HAP-1 (cell line): ENCODE data around the gene UCP1.

Experiments used
- DNase-seq, 2 experiments: peaks; one replicate each; pipeline ENCODE4 v3.0.0-alpha.2; 2016 to 2020; ENCODE audit warnings: low spot score in 2 of 2
- H3K27me3 ChIP-seq: fragments of 250-450 bp; sonication (Bioruptor Pico); 2 replicates; pipeline ENCODE4 v1.5.1; 2020; ENCODE audit warnings: low read depth, mild to moderate bottlenecking, moderate library complexity
- H3K36me3 ChIP-seq: fragments of 250-450 bp; sonication (Bioruptor Pico); replicated peaks from 2 replicates; pipeline ENCODE4 v1.5.1; 2020; ENCODE audit warnings: mild to moderate bottlenecking
- H3K4me1 ChIP-seq: fragments of 250-450 bp; sonication (Bioruptor Pico); 2 replicates; pipeline ENCODE4 v1.5.1; 2020; ENCODE audit warnings: mild to moderate bottlenecking
- H3K4me3 ChIP-seq: fragments of 250-450 bp; sonication (Bioruptor Pico); 2 replicates; pipeline ENCODE4 v1.5.1; 2020; ENCODE audit warnings: mild to moderate bottlenecking, moderate library complexity
- H3K9me3 ChIP-seq: fragments of 250-450 bp; sonication (Bioruptor Pico); 2 replicates; pipeline ENCODE4 v1.5.1; 2020; ENCODE audit warnings: mild to moderate bottlenecking, moderate library complexity
- in situ Hi-C: fragments of 300-500 bp; cut with MboI; formaldehyde crosslinking; loops from 3 replicates; pipeline ENCODE4 v1.14.3; 2020; ENCODE audit warnings: low sequenced_read_pairs, inconsistent platforms, mixed read lengths

Gene UCP1, protein sequence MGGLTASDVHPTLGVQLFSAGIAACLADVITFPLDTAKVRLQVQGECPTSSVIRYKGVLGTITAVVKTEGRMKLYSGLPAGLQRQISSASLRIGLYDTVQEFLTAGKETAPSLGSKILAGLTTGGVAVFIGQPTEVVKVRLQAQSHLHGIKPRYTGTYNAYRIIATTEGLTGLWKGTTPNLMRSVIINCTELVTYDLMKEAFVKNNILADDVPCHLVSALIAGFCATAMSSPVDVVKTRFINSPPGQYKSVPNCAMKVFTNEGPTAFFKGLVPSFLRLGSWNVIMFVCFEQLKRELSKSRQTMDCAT

GRCh38 chr4:140568507-140569306 lies at the start of gene UCP1:
UCP1 (minus strand) TSS chr4:140568961; CDS start chr4:140568729, 232 bp downstream.
- Histone ChIP-seq H3K9me3 (no peaks in the 10 kb centered on the region), H3K4me3 (peak within 1 kb of the TSS; percentile 41), H3K4me1 (peaks cover 10% of the 10 kb centered on the region), H3K27me3 (0 out of 2 replicates have a peak, but pooled peaks cover 4% of the 10 kb centered on the region), H3K36me3 (no peaks in the 10 kb centered on the region)
- in situ Hi-C loops = no loop called here
- peak; percentile 23 to 80 for DNase-seq

DNA sequence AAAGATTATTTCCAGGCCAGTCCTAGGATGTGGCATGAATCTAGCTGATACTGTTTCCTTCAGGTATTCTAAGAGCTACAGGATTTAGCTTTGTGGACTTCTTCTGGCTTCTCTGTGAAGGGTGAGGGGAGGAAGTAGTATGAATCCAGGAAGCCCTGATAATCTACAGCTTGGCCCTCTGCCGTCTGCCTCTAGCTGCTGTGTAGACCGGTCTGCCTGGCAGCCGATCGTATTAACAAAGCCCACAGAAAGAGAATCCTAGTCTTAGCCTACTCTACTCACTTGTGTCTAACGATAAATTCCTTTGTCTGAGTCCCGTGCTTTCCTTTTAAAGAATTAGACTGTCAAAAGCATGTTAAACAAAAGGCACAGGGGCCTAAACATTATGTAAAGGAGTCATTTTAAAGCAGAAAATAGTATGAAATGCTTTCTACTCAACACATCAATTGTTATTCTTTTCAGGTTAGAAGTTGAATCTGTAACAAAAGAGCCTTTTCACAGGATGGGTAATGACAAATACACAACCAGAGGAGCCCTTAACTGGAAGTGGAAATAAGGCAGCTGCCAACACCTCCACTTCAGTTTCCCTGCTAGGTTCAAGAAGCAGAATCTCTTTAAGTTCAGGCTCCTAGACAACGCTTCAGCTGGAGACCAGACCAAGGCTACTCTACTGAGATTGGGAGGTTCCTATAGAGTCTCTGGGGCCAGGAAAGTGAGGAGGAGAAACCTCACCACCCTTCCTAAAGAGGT lies 48.9 kb upstream of the UCP1 start:
- in situ Hi-C loops = loop anchor here (5.0 to 25.0 kb wide), 2 partner anchors 255 to 580 kb away; no protein-coding TSS in a partner anchor
- no peaks in the 10 kb centered on the region for H3K27me3 ChIP-seq
- H3K36me3 ChIP-seq = no peaks in the 10 kb centered on the region
- H3K4me1 ChIP-seq = peaks cover 30% of the 10 kb centered on the region
- H3K4me3 ChIP-seq = no peak overlapping the region
- H3K9me3 ChIP-seq = no peaks in the 10 kb centered on the region
- peak; percentile 79 to 98 for DNase-seq

- Histone ChIP-seq H3K9me3 (no peaks in the 10 kb centered on the region), H3K36me3 (no peaks in the 10 kb centered on the region), H3K4me1 (peaks cover 30% of the 10 kb centered on the region), H3K27me3 (no peaks in the 10 kb centered on the region), H3K4me3 (no peak overlapping the region)
- in situ Hi-C loops = loop anchor here (5.0 to 25.0 kb wide), 2 partner anchors 253 to 578 kb away; no protein-coding TSS in a partner anchor
- DNase-seq = no peak
Measured at GRCh38 chr4:140615451-140615850, 46.7 kb upstream of the UCP1 start.

DNA sequence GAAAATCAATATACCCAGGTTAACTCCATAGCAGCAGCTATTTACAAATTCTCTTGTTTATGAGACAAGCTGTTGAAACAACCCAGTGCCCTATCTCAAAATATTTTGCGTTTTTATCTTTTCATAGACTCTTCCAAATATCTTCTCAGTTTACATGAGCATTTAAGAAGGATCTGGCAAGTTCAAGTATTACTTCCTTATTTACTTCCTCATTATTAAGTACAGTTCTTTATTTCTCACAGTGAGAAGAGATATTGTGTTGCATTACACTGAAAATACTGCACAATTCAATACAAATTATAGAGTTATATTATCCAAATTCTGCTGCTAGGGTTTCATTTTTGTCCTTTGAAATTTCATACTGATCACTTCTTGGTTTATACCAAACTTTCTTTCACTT lies 43.6 kb upstream of the UCP1 start:
- H3K4me3 ChIP-seq = no peak overlapping the region
- in situ Hi-C loops = loop anchor here (25.0 kb wide), 1 partner anchor 575 kb away; no protein-coding TSS in a partner anchor

GRCh38 chr4:140611854-140612253 lies 43.1 kb upstream of the UCP1 start:
- Histone ChIP-seq H3K9me3 (no peaks in the 10 kb centered on the region), H3K4me3 (no peak overlapping the region), H3K36me3 (no peaks in the 10 kb centered on the region), H3K27me3 (no peaks in the 10 kb centered on the region), H3K4me1 (peaks cover 4% of the 10 kb centered on the region)
- in situ Hi-C loops = loop anchor here (25.0 kb wide), 1 partner anchor 575 kb away; no protein-coding TSS in a partner anchor
- no peak for DNase-seq

More for the DNA sequence above, 43.6 kb upstream of the UCP1 start:
- Histone ChIP-seq H3K9me3 (no peaks in the 10 kb centered on the region), H3K27me3 (no peaks in the 10 kb centered on the region), H3K36me3 (no peaks in the 10 kb centered on the region), H3K4me1 (peaks cover 9% of the 10 kb centered on the region)
- no peak for DNase-seq

- in situ Hi-C loops = loop anchor here (25.0 kb wide), 1 partner anchor 572 kb away; no protein-coding TSS in a partner anchor
- no peaks in the 10 kb centered on the region for H3K27me3 ChIP-seq
- H3K36me3 ChIP-seq = no peaks in the 10 kb centered on the region
- no peak overlapping the region for H3K4me3 ChIP-seq
- DNase-seq = peak; percentile 53 to 79
- peaks cover 3% of the 10 kb centered on the region; the same call in 1 of the 2 replicates for H3K4me1 ChIP-seq
- no peaks in the 10 kb centered on the region for H3K9me3 ChIP-seq
Measured at GRCh38 chr4:140609548-140610425, 41.0 kb upstream of the UCP1 start.

DNA sequence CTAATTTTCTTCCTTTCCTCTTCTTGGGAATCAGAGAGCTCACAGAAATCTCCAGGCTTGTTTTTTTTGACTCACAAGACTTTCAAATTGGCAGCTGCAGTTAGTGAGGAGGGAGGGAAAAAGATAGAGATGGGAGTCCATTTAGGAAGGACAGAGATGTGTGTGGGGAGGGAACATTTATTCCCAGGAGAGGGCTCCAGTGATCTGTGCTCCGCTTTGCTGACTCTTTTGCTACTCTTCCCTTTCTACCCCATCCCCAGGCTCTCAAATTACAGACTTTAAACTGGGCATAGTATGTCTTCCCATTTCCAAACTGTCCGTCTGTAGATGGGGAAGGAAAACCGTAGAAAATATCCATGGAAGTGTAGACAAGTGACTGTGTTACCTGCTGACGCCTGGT lies 39.1 kb upstream of the UCP1 start:
- no peaks in the 10 kb centered on the region for H3K36me3 ChIP-seq
- H3K4me1 ChIP-seq = peaks cover 3% of the 10 kb centered on the region; the same call in 1 of the 2 replicates
- no peaks in the 10 kb centered on the region for H3K27me3 ChIP-seq
- in situ Hi-C loops = loop anchor here (25.0 kb wide), 1 partner anchor 571 kb away; no protein-coding TSS in a partner anchor
- H3K9me3 ChIP-seq = no peaks in the 10 kb centered on the region
- DNase-seq = no peak
- no peak overlapping the region for H3K4me3 ChIP-seq

GRCh38 chr4:140604544-140604943 lies 35.8 kb upstream of the UCP1 start:
- no peak for DNase-seq
- in situ Hi-C loops = loop anchor here (25.0 kb wide), 1 partner anchor 567 kb away; no protein-coding TSS in a partner anchor
- Histone ChIP-seq H3K9me3 (no peaks in the 10 kb centered on the region), H3K36me3 (no peaks in the 10 kb centered on the region), H3K4me3 (no peak overlapping the region), H3K4me1 (no peaks in the 10 kb centered on the region), H3K27me3 (no peaks in the 10 kb centered on the region)

- DNase-seq = peak in 1 of 2 experiments; percentile 59
- Histone ChIP-seq H3K36me3 (no peaks in the 10 kb centered on the region), H3K4me1 (no peaks in the 10 kb centered on the region), H3K4me3 (no peak overlapping the region), H3K27me3 (no peaks in the 10 kb centered on the region), H3K9me3 (no peaks in the 10 kb centered on the region)
- in situ Hi-C loops = loop anchor here (25.0 kb wide), 1 partner anchor 566 kb away; no protein-coding TSS in a partner anchor
Measured at GRCh38 chr4:140603286-140603685, 34.5 kb upstream of the UCP1 start.

DNA sequence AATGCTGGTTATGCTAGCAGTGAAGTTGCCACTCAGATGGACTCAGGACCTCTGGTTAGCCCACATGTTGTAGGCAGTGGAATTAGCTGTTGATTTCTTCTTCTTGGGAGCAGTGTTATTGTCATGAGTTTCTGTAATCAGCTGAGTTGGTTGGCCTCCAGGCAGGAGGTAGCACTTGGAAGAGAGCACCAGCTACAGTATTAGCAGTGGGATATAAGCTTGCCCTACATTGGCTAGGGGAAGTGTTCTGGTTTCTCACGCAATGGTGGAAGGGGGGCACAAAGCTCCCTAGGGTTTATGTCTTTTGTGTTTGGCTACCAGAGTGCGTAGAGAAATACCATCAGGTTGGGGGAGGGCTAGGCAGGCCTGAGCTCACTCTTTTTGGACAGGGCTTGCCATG lies 34.0 kb upstream of the UCP1 start:
- no peaks in the 10 kb centered on the region for H3K4me1 ChIP-seq
- DNase-seq = no peak
- H3K36me3 ChIP-seq = no peaks in the 10 kb centered on the region
- in situ Hi-C loops = loop anchor here (25.0 kb wide), 1 partner anchor 565 kb away; no protein-coding TSS in a partner anchor
- no peak overlapping the region for H3K4me3 ChIP-seq
- H3K9me3 ChIP-seq = no peaks in the 10 kb centered on the region
- H3K27me3 ChIP-seq = no peaks in the 10 kb centered on the region

DNA sequence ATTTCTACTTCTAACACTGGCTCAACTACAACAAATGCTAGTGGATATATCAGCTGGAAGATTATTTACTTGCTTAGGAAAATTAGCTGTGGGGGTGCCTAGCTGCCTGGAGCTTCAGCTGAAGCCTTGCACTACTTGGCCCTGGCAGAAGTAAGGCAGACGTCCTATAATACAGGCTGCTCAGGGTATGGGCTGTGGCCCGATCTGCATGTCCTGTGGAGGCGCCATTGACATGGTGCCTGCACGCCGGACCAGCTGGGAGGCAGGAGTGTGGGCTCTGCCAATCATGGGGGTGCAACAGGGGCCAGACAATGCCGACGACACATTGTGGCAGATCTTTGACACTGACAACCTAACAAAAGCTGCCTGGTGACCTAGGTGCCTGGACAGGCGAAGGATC lies 31.6 kb upstream of the UCP1 start:
- H3K27me3 ChIP-seq = no peaks in the 10 kb centered on the region
- no peaks in the 10 kb centered on the region for H3K4me1 ChIP-seq
- DNase-seq = no peak
- no peaks in the 10 kb centered on the region for H3K36me3 ChIP-seq
- H3K4me3 ChIP-seq = no peak overlapping the region
- in situ Hi-C loops = loop anchor here (25.0 kb wide), 1 partner anchor 563 kb away; no protein-coding TSS in a partner anchor
- H3K9me3 ChIP-seq = no peaks in the 10 kb centered on the region

GRCh38 chr4:140595065-140595464 lies 26.3 kb upstream of the UCP1 start:
- H3K36me3 ChIP-seq = no peaks in the 10 kb centered on the region
- no peaks in the 10 kb centered on the region for H3K4me1 ChIP-seq
- in situ Hi-C loops = no loop called here
- H3K4me3 ChIP-seq = no peak overlapping the region
- DNase-seq = peak in 1 of 2 experiments; percentile 21
- H3K27me3 ChIP-seq = peaks cover 3% of the 10 kb centered on the region; the same call in 1 of the 2 replicates
- no peaks in the 10 kb centered on the region for H3K9me3 ChIP-seq
